ENCODE measurements around the gene GNAQ.

GNAQ gene

GRCh38 chr9:77816641-77817341 is 214.8 kb downstream of the GNAQ start:
- TF ChIP-seq CTCF (IDR thresholded peaks at IDR 0.05; ENCODE audit: low read depth, low read length), result no peak
- H3K4me3 ChIP-seq (ENCODE audit: low read depth, low read length), result no peak overlapping the region

- no peak for TF ChIP-seq CTCF (IDR thresholded peaks at IDR 0.05; ENCODE audit: low read depth, low read length)
- H3K4me3 ChIP-seq (ENCODE audit: low read depth, low read length), result no peak overlapping the region
Measured at GRCh38 chr9:77815260-77815659, 216.4 kb downstream of the GNAQ start.

GRCh38 chr9:77811832-77812231 is 219.8 kb downstream of the GNAQ start:
- TF ChIP-seq CTCF (IDR thresholded peaks at IDR 0.05; ENCODE audit: low read depth, low read length), result no peak
- no peak overlapping the region for H3K4me3 ChIP-seq (ENCODE audit: low read depth, low read length)

- TF ChIP-seq CTCF (IDR thresholded peaks at IDR 0.05; ENCODE audit: low read depth, low read length), result no peak
Measured at GRCh38 chr9:77810637-77811119, 220.9 kb downstream of the GNAQ start.

GRCh38 chr9:77810047-77810446 is 221.6 kb downstream of the GNAQ start:
- H3K4me3 ChIP-seq (ENCODE audit: low read depth, low read length), result no peak overlapping the region
- no peak for TF ChIP-seq CTCF (IDR thresholded peaks at IDR 0.05; ENCODE audit: low read depth, low read length)

More at GRCh38 chr9:77810637-77811119, 220.9 kb downstream of the GNAQ start:
- H3K4me3 ChIP-seq (ENCODE audit: low read depth, low read length), result no peak overlapping the region

- TF ChIP-seq CTCF (IDR thresholded peaks at IDR 0.05; ENCODE audit: low read depth, low read length), result no peak
- no peak overlapping the region for H3K4me3 ChIP-seq (ENCODE audit: low read depth, low read length)
Measured at GRCh38 chr9:77809552-77809951, 222.1 kb downstream of the GNAQ start.

GRCh38 chr9:77808751-77809081 is 222.9 kb downstream of the GNAQ start:
- no peak for TF ChIP-seq CTCF (IDR thresholded peaks at IDR 0.05; ENCODE audit: low read depth, low read length)

More at GRCh38 chr9:77808751-77809081, 222.9 kb downstream of the GNAQ start:
- H3K4me3 ChIP-seq (ENCODE audit: low read depth, low read length), result no peak overlapping the region
